Frontal cortex (tissue), 4 donors: ENCODE data around the gene IFT74. TPM values are rescaled to one million over a fixed set of nuclear protein-coding genes. Genes with fewer than 3 reads are reported as not detected.

Experiments used
- DNase-seq, 2 donors: peaks; one replicate each; pipeline ENCODE4 v3.0.0; 2012; ENCODE audit warnings: low spot score in 2 of 2
- FAIRE-seq: peaks from 2 replicates; lab custom pipeline; 2012; peaks lifted over from hg19 to GRCh38; lab: Jason Lieb, UNC
- total RNA-seq: library from RNA; depleted of rRNA; stranded (reverse); fragments of >200 nt; gene quantifications from one replicate; pipeline ENCODE4 v1.2.3, GENCODE V29; 2014
- donor health status: control.
- donor health status: control.
- donor health status: control.

IFT74 gene
- total RNA-seq, 1 donor from 2014 or later, result 17.5 TPM

DNA sequence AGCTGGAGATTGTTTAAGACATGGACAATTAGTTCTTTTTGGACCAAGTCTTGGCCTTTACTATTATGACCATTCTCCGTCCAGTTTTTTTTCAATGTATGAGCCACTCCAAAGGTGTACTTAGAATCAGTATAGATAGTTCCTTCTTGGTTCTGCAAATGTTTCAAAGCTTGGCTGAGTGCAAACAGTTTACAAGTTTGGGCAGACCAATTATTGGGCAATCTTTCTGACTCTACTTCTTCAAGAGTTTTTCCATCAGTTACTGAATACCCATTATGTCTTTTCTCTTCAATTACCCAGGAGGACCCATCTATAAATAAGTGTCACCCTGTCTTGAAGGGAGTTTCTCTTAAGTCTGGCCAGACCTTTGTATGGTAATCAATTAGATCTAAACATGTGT is 15.5 kb downstream of the IFT74 start:
- DNase-seq (no peak), FAIRE-seq (no peak)

DNA sequence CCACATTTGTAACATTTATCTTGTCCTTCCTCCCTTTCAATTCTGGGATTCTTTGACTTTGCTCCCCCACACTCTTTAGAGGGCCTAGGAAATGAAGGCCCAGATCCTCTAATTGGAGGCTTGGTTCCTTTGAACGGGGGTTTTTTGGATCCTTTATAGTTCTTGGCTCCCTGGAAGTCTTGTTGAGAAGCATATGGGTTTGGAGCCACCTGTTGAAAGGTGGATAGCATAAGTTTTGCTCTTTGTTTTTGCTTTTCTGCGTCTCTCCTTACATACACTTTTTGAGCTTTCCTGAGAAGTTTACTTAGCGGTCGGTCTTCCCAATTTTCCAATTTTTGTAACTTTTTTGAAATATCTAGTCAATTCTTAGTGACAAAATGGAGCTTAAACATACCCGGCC is 17.8 kb downstream of the IFT74 start:
- FAIRE-seq (no peak), DNase-seq (no peak)

DNA sequence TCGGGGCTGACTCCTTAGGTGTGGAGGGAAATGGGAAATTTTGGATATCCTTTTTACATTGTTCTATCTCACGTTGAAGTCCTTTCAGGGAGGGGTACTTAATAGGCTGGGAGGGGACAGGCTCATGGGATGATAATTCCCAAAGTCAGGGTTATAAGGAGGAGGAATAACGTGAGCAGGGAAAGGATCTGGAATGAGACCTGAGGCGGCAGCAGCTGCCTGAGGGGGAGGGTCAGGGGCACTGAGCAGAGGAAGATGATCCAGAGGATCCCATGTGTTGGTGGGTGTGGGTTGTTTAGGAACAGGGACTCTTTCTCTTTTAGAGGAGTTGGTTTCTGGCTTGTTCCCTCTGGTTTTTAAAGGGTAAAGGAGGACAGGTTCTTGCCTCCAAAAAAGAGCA is 18.7 kb downstream of the IFT74 start:
- DNase-seq, result no peak
- FAIRE-seq, result no peak

DNA sequence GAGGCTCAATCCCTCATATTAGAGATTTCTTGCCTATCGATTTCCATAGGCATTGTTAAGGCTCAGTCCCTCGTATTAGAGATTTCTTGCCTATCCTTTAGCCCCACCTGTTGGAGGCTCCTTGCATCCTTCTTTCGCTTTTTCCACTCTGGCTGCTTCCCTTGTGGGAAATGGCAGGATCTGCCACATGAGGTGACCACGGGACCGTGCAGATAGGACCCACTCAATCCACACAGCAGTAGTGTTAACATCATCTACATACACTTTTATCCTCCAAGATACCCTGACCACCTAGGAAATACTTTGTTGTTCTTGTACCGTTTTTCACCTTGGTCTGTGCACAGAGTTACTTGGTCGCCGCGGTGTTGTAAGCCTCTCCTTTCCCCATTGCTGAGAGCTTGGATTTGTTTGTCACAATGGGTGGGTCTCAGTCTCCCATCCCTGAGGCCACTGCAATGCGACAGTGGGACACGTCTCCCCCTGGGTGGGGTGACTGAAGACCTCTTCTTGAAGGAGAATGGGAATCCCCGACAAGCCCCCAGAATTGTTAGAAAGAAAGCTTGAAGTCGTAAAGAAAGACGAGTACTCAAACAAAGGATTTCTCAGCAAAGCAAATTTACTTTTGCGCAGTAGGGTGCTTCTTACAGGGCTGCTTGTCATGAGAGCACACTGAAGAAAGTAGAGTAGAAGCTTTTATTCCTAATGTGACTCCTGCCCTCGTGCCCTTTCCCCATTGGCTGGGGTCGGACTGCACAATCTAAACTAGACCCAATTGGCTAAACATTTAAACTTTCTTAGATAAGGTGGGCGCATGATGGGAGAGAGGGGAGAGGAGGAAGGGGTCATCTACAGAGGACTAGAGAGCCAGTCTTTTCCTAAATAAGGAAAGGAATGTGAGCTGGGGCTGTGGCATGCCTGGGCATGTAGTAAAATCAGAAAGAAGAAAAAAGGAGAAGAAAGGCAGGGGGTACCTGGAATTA is 19.8 kb downstream of the IFT74 start:
- DNase-seq, result no peak

DNA sequence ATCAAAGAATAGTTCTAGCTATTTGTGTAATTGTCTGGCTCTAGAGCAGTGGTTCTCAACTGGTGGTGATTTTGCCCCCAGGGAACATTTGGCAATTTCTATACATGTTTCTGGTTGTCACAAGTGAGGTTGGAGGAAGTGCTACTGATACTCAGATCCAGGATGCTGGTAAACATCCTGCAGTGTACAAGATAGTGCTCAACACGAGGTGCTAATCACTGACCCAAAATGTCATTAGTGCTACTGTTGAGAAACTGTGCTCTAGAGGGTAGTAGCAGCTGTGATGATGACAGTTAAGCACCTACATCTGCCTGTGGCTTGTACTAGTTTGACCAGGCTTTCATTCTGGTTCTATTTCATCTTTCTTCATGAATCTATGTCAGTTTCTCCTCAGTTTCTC is 27.1 kb downstream of the IFT74 start:
- FAIRE-seq, result no peak
- DNase-seq, result no peak

More for the DNA sequence above, 19.8 kb downstream of the IFT74 start:
- FAIRE-seq, result no peak

DNA sequence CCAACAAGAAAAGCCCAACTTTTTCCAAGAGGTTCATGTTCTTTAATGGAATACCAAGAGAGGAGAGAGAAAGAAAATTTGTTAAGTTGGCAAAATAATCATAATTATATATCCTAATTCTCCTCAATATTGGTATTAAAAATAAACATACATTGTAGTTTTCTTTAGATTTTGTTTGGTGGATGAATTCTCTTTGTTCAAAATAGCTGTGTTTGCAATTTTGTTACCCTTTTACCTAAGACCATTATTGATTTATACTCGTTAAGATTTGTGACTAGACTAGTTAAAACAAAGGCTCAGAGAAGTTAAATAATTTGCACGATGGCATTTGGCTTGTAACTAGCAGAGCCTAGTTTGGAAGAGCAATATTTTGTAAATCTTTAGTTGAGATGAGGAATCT is 39.6 kb downstream of the IFT74 start:
- FAIRE-seq (no peak), DNase-seq (no peak)

DNA sequence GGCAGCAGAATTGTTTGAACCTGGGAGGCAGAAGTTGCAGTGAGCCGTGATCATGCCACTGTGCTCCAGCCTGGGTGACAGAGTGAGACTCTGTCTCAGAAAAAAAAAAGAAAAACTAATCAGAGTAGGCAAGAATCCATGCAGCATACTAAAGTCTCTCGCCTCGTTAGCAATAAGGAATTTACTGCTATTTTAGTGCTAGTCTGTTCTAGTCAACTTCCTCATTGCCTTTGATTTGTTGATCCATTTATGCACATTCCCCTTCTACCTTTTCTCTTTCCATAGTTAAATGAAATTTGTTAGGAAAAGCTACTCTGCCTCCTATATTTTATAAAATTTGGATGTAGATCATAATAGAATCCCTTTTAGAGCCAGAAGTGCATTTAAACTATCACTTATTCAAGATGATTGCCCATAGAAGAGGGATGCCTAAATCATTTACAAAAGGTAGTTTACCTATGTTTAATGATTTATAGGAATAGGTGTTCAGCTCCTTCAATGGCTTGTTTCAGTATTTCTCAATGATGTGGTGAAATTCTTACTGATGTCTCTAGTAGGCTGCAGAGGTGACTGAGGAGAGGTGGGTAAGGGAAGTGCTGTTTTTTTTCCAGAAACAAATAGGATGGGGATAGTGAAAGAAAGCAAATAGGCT is 47.3 kb downstream of the IFT74 start:
- no peak for DNase-seq
- no peak for FAIRE-seq

DNA sequence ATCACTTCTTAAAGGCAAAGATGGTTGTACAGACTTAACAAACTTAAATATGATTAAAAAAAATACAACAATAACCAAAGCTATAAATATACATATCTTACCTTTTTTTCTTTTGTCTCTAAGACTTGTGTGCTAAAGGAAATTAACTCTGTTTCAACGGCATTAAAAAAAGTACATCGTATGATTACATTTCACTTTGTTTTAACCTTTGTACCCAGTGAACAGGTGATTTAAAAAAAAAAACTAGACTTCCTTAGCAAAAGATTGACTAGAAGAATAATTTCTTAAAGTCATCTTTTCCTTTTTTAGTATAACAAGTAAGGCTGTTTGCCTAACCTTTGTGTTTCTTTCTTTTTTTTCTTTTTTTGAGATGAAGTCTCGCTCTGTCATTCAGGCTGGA is 49.3 kb downstream of the IFT74 start, which contains the start of gene LRRC19:
TSS of gene LRRC19 (minus strand) at position 182 of the 400 bp plus-strand sequence. CDS start 5,978 bp downstream, outside the sequence.
- no peak for FAIRE-seq
- DNase-seq, result no peak

DNA sequence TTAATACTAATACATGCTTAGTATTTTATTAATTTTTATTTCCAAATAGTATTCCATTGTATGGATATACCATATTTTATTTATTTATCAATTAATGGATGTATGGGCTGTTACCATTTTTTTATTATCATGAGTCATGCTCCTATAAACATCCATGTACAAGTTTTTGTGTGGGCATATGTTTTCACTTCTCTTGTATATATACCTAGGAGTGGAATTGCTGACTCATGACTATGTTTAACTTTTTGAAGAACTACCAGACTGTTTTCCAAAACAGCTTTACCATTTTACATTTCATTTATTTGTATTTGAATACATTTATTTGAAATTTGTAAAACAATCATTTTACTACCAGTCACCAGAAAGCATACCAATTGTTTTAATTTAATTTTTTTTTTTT is 63.4 kb downstream of the IFT74 start:
- no peak for FAIRE-seq

DNA sequence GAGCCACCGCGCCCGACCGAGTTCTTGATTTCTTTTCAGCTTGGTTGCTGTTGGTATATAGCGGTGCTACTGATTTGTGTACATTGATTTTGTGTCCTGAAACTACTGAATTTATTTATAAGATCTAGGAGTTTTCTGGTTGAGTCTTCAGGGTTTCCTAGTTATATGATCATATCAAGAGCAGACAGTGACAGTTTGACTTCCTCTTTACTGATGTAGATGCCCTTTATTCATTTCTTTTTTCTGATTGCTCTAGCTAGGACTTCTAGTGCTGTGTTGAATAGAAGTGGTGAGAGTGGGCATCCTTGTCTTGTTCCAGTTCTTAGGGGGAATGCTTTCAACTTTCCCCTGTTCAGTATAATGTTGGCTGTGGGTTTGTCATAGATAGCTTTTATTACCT is 66.7 kb downstream of the IFT74 start:
- FAIRE-seq, result no peak

More for the DNA sequence above, 63.4 kb downstream of the IFT74 start:
- DNase-seq, result no peak

DNA sequence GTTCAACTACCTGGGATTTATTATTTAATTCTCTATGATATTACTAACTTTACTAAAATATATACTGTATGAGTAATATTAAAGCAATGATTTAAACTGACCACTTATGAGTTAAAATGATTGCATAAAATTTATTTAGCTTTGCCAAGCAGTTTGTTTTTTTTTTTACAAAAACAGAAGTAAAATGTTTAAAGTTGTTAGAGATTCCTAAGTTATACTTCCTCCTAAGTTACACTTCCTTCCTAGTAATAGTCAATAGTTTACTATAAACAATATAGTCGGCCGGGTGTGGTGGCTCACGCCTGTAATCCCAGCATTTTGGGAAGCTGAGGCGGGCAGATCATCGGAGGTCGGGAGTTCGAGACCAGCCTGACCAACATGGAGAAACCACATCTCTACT is 73.0 kb downstream of the IFT74 start:
- DNase-seq (no peak), FAIRE-seq (no peak)

More for the DNA sequence above, 66.7 kb downstream of the IFT74 start:
- DNase-seq, result no peak

DNA sequence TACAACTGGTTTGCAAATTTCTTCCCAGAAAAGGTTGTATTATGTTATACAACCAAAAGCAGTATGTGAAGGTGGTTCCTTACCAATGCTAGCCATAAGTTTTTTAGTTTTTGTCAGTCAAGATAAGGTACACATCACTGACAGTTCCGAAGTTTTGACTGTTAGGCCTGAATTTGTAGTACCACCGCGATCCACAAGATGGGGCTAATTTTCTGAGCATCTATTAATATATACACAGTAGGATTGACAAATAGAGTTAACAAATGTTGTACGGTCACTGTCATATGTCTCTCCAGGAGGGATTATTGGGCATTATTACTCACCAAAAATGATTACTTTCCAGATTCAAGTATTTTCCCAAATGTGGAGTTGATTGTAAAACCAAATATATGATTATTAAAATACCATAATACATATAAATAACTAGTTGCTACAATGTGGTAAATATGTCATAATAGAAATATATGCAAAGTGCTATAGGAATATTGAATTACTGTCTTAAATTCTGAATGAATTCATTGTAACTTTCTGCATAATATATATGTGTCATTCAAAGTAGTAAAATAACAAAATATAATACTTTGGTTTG is 77.7 kb downstream of the IFT74 start:
- peak; percentile 61 for FAIRE-seq
- DNase-seq, result peak; percentile 6 to 29

DNA sequence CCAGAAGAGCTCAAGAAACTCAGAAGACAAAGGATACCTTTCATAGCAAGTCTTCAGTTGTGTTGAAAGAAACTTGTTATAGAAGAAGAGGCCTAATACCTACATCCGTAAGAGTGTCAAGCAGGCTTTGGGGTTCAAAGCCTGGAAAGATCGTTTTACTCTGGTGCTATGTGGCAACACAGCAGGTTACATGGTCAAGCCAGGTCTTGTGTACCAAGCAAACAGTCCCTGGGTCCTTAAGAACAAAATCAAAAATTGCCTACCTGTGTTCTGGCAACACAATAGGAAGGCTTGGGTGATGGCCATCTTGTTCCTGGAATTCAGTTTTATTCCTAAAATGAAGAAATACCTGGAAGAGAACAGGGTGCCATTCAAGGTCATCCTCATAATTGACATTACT is 81.3 kb downstream of the IFT74 start:
- FAIRE-seq, result no peak

DNA sequence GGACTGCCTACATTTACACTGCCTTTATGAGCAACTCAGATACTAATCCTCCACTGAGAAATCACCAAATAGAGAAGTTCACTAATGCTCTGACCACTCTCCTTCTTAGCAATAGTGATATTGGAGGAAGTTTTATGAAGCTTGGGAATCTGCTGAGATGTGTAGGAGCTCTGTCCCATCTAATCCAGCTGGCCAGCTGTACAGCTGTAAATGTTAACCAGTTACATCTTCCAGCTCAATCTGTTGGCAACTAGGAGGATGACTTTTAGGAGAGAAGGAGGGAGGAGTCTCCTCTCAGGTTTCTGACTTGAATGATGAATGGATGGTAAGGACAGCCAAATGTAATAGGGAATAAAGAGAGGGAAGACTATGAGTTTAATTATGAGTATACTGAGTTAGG is 85.5 kb downstream of the IFT74 start:
- DNase-seq, result no peak
- no peak for FAIRE-seq

More for the DNA sequence above, 81.3 kb downstream of the IFT74 start:
- DNase-seq, result no peak

DNA sequence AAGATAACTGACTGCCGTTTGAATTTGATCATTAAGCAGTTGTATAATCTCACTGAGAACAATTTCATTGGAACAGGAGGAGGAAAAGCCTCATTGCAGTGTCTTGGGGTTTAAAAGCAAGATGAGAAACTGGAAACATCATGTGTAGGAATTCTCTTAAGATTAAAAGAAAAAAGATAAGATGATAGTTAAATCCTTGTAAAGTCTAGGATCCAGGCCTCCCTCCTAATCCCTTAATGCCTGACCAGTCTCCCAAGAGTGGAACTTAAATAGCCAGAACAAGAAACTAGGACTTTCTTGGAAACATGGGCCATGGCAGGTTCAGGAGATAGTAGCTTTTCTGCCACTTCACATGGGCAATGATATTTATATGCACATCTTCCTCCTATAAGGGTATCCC is 86.3 kb downstream of the IFT74 start:
- DNase-seq (no peak), FAIRE-seq (no peak)

DNA sequence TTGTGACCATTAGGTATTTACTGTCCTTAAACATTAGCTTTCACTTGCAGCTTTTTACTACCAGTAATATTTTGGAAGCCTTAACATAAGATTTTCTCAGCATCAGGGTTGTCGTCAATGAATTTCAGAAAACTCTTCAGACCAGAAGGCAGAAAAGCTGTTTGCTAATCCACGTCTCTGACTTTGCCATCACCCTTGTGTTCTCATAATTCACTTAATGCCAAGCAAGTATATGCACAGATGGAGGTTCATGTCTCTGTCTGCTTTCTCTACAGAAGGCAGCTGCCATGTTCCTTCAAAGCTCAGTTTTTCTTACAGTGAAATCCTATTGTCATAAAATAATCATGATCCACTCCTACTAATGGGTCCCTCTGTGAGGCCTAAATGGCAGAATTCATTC is 87.0 kb downstream of the IFT74 start:
- DNase-seq, result no peak
- no peak for FAIRE-seq

DNA sequence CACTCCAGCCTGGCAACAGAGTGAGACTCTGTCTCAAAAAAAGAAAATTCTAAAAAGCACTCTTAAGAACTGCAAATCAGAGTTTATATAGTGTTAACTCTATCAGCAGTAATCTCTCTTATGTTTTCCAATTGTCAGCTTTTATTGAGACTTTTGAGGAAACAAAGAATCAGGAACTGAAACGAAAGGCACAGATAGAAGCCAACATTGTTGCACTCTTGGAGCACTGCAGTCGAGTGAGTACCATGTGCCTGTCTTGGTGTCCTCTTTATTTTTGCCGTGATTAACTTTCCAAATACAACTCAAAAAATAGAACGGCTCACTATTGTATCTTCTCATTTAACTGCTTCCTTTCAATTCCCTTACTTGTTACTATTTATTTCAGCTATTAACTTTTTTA is 90.9 kb downstream of the IFT74 start:
- no peak for FAIRE-seq
- DNase-seq, result no peak

DNA sequence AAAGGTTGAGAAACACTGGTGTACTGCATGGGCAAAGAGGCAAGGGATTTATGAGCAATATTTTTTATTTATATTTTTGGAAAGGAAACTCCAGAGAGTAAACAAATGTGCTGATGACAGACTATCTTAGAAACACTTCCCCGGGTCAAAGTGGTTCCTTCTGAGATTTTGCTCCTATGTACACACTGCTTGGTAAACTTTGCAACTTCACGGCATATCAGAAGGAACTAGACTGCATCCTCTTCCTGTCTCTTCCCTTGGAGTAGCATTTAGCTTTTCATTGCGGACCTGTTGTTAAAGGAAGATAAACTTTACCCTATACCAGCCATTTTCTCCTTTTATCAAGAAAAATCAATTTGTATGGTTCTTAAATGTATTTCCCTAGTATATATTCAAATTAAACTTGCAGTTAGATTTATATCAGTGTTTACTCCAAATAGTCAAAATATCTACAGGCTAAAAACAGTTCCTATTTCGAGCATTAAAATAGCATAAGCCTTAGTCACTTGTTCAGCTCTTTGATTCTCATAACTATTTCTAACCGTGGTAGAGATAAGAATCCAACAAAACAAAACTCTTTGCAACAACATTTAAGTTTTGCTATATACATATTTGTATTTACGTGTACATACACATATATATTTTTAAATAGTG is 97.3 kb downstream of the IFT74 start:
- FAIRE-seq (no peak), DNase-seq (no peak)

DNA sequence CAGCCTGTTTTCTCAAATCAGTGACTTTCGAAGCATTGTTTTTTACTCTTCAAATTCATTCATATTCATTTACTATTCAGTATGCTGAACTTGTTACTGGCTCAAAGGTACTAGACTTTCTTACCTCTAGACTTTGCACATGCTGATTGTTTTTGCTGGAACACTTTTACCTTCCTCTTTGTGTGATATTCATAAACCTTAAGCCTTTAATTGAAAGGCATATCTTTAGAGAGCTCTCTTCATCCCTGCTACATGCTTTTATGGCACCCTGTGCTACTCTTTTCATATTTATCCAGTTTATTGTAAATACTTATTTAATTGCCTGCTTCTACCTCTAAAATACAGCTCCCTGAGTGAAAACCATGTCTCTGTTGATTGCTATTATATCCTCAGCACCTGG is 97.9 kb downstream of the IFT74 start:
- no peak for DNase-seq
- no peak for FAIRE-seq

DNA sequence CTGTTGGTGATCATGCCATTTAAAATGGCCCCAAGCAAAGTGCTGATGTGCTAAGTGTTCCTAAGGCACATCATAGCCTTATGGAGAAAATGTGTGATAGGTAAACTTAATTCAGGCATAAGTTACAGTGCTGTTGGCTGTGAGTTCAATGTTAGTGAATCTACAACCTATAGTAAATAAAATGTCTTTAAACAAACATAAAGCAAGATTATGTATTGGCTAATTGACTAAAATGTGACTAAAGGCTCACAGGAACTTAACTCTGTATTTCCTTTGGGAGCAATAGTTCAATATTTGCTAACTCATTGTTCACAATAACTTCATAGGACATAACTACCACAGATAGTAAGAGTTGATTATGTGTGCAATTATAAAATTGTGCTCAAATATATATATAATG is 98.6 kb downstream of the IFT74 start:
- no peak for FAIRE-seq
- no peak for DNase-seq
